ENCODE results near the gene KRT10. TPM values are rescaled to one million over a fixed set of nuclear protein-coding genes. Genes with fewer than 3 reads are reported as not detected.

Gene KRT10
- polyA plus RNA-seq, 1 of the 3 experiments (the other 2 are of a cell fraction), result 31.6 TPM

DNA sequence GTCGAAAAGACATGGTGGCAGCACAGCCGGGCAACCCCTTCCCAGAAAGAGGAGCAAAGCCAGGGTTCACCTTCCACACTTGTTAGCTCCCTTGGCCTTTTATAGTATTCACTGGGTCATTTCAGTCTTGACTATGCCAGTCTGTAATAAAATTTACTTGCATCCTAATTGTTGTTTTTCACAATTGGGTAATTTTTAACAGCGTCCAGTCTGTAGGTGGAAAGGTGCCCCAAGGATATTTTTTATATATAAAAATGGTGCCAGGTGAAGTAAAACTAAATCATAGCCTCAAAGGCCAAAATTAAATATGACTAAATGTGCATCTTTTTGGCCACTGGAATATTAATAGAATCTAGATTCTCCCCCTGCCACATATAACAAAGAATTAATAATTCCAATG, 50.3 kb downstream of the KRT10 start, which contains the start of gene KRT26:
Gene KRT26 (minus strand): TSS at position 101 of the 400 bp plus-strand sequence. CDS start 88 bp downstream, at position 13.
- Histone ChIP-seq H3K79me2 (ENCODE audit: insufficient read depth) (no peaks in the 10 kb centered on the region), H3K27me3 (ENCODE audit: insufficient read depth) (peaks cover 40% of the 10 kb centered on the region), H2AFZ (ENCODE audit: low read depth) (no peak within 1 kb of the TSS), H3K9ac (no peak within 1 kb of the TSS), H3K36me3 (replicated peaks in 1 of 2; ENCODE audit: control insufficient read depth in 1 of 2, insufficient read depth in 2 of 2, low read length in 1 of 2) (no peaks in the 10 kb centered on the region), H3K27ac (ENCODE audit: low read depth in 2 of 2, low read length in 1 of 2) (no peak within 1 kb of the TSS), H3K9me2 (0 out of 2 replicates have a peak, but pooled peaks cover 5% of the 10 kb centered on the region), H3K9me3 (no peaks in the 10 kb centered on the region), H3F3A (replicated peaks; ENCODE audit: insufficient read depth) (no peaks in the 10 kb centered on the region), H4K20me1 (ENCODE audit: insufficient read depth) (no peaks in the 10 kb centered on the region), H3K4me3 (ENCODE audit: low read depth in 2 of 2, low read length in 1 of 2) (no peak within 1 kb of the TSS), H3K4me2 (no peak within 1 kb of the TSS), H3K4me1 (ENCODE audit: control insufficient read depth in 1 of 2, insufficient read depth in 2 of 2, low read depth in 1 of 2, low read length in 1 of 2) (no peaks in the 10 kb centered on the region)
- DNase-seq, result no peak
- POLR2A ChIA-PET, result no interaction called here
- CTCF ChIA-PET, result no interaction called here
- 14% methylated on average over 3 of the region's 3 CpGs for WGBS (ENCODE audit: low lambda C conversion rate)
- TF ChIP-seq EZH2phosphoT487 (IDR thresholded peaks at IDR 0.05; ENCODE audit: borderline replicate concordance, low read depth), result no peak
- no peak for TF ChIP-seq GABPA (IDR thresholded peaks at IDR 0.05; ENCODE audit: low read depth)
- no peak for TF ChIP-seq GATA2 (CRISPR knock-in tag; IDR thresholded peaks at IDR 0.05)
- TF ChIP-seq, protein P1, sequence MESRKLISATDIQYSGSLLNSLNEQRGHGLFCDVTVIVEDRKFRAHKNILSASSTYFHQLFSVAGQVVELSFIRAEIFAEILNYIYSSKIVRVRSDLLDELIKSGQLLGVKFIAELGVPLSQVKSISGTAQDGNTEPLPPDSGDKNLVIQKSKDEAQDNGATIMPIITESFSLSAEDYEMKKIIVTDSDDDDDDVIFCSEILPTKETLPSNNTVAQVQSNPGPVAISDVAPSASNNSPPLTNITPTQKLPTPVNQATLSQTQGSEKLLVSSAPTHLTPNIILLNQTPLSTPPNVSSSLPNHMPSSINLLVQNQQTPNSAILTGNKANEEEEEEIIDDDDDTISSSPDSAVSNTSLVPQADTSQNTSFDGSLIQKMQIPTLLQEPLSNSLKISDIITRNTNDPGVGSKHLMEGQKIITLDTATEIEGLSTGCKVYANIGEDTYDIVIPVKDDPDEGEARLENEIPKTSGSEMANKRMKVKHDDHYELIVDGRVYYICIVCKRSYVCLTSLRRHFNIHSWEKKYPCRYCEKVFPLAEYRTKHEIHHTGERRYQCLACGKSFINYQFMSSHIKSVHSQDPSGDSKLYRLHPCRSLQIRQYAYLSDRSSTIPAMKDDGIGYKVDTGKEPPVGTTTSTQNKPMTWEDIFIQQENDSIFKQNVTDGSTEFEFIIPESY (IDR thresholded peaks at IDR 0.05; ENCODE audit: borderline replicate concordance, low read depth), result no peak
- TF ChIP-seq FOXM1 (IDR thresholded peaks at IDR 0.05; ENCODE audit: low read depth), result no peak
- no peak for TF ChIP-seq MEF2A (IDR thresholded peaks at IDR 0.05; ENCODE audit: borderline replicate concordance, low read depth)
- no peak for TF ChIP-seq RAD21 (IDR thresholded peaks at IDR 0.05; ENCODE audit: low read length)
- TF ChIP-seq, protein P2, sequence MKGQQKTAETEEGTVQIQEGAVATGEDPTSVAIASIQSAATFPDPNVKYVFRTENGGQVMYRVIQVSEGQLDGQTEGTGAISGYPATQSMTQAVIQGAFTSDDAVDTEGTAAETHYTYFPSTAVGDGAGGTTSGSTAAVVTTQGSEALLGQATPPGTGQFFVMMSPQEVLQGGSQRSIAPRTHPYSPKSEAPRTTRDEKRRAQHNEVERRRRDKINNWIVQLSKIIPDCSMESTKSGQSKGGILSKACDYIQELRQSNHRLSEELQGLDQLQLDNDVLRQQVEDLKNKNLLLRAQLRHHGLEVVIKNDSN (IDR thresholded peaks at IDR 0.05; ENCODE audit: borderline replicate concordance, low read depth), result no peak
- TF ChIP-seq POLR2AphosphoS5 (IDR thresholded peaks at IDR 0.05; ENCODE audit: low read depth, low read length), result no peak
- TF ChIP-seq, protein P3, sequence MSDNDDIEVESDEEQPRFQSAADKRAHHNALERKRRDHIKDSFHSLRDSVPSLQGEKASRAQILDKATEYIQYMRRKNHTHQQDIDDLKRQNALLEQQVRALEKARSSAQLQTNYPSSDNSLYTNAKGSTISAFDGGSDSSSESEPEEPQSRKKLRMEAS (IDR thresholded peaks at IDR 0.05; ENCODE audit: low read depth), result no peak
- no peak for TF ChIP-seq SIN3A (IDR thresholded peaks at IDR 0.05; ENCODE audit: borderline replicate concordance, low read depth, low read length)
- TF ChIP-seq NRF1 (IDR thresholded peaks at IDR 0.05; ENCODE audit: low read depth, low read length), result no peak
- no peak for TF ChIP-seq FOXJ3 (CRISPR knock-in tag; IDR thresholded peaks at IDR 0.05)

Other genes starting within 250 kb of the KRT10 start
- 45.9 and 54.2 TPM in 2 replicates for gene SMARCE1, start 174.8 kb downstream of the KRT10 start, polyA plus RNA-seq (2012; rRNA removed)
- not detected in 2 replicates for gene KRT222, start 157.4 kb downstream of the KRT10 start, polyA plus RNA-seq (2012; rRNA removed)
- gene KRT24, start 118.9 kb downstream of the KRT10 start, polyA plus RNA-seq (2012; rRNA removed), result not detected in 2 replicates
- not detected in 2 replicates for gene KRT25, start 67.3 kb downstream of the KRT10 start, polyA plus RNA-seq (2012; rRNA removed)
- not detected in 2 replicates for gene KRT26, start 50.4 kb downstream of the KRT10 start, polyA plus RNA-seq (2012; rRNA removed)
- not detected in 2 replicates for gene KRT27, start 40.1 kb downstream of the KRT10 start, polyA plus RNA-seq (2012; rRNA removed)
- gene KRT28, start 22.7 kb downstream of the KRT10 start, polyA plus RNA-seq (2012; rRNA removed), result not detected in 2 replicates
- not detected in 2 replicates for gene KRT12, start 44.6 kb upstream of the KRT10 start, polyA plus RNA-seq (2012; rRNA removed)
- not detected in 2 replicates for gene KRT20, start 62.6 kb upstream of the KRT10 start, polyA plus RNA-seq (2012; rRNA removed)
- gene KRT23, start 115.0 kb upstream of the KRT10 start, polyA plus RNA-seq (2012; rRNA removed), result not detected in 2 replicates
- not detected in 2 replicates for gene KRT39, start 144.3 kb upstream of the KRT10 start, polyA plus RNA-seq (2012; rRNA removed)
- not detected in 2 replicates for gene KRT40, start 161.7 kb upstream of the KRT10 start, polyA plus RNA-seq (2012; rRNA removed)
- not detected in 2 replicates for gene KRTAP3-3, start 171.6 kb upstream of the KRT10 start, polyA plus RNA-seq (2012; rRNA removed)
- not detected in 2 replicates for gene KRTAP3-2, start 177.3 kb upstream of the KRT10 start, polyA plus RNA-seq (2012; rRNA removed)
- not detected in 2 replicates for gene KRTAP3-1, start 186.5 kb upstream of the KRT10 start, polyA plus RNA-seq (2012; rRNA removed)
- gene KRTAP1-5, start 204.6 kb upstream of the KRT10 start, polyA plus RNA-seq (2012; rRNA removed), result not detected in 2 replicates
- gene KRTAP1-4, start 207.6 kb upstream of the KRT10 start, polyA plus RNA-seq (2012; rRNA removed), result not detected in 2 replicates
- not detected in 2 replicates for gene KRTAP1-3, start 212.3 kb upstream of the KRT10 start, polyA plus RNA-seq (2012; rRNA removed)
- not detected in 2 replicates for gene KRTAP1-1, start 218.8 kb upstream of the KRT10 start, polyA plus RNA-seq (2012; rRNA removed)
- gene KRTAP2-1, start 224.7 kb upstream of the KRT10 start, polyA plus RNA-seq (2012; rRNA removed), result not detected in 2 replicates
- gene KRTAP2-2, start 232.6 kb upstream of the KRT10 start, polyA plus RNA-seq (2012; rRNA removed), result not detected in 2 replicates
- gene KRTAP2-3, start 237.5 kb upstream of the KRT10 start, polyA plus RNA-seq (2012; rRNA removed), result 0.36 and 0.39 TPM in 2 replicates
- not detected in 2 replicates for gene KRTAP2-4, start 243.3 kb upstream of the KRT10 start, polyA plus RNA-seq (2012; rRNA removed)

Data from SK-N-SH (cell line).